GM19463 (cell line): Measurements from ENCODE around the gene CCDC74B.
A peak's percentile ranks its signal among the peaks of the same experiment; 100 is the strongest.
"Not testable (repeated sequence)": the region's sequence is repeated elsewhere in the genome, so short reads cannot be mapped to it uniquely, and the experiment has no call there.

Experiments used
- ATAC-seq: cut with Tn5 transposase; IDR thresholded peaks from one replicate; pipeline ENCODE4 v1.9.1; 2021; ENCODE audit warnings: mild to moderate bottlenecking, moderate library complexity; ENCODE audit not compliant: unreplicated experiment

Gene CCDC74B

DNA sequence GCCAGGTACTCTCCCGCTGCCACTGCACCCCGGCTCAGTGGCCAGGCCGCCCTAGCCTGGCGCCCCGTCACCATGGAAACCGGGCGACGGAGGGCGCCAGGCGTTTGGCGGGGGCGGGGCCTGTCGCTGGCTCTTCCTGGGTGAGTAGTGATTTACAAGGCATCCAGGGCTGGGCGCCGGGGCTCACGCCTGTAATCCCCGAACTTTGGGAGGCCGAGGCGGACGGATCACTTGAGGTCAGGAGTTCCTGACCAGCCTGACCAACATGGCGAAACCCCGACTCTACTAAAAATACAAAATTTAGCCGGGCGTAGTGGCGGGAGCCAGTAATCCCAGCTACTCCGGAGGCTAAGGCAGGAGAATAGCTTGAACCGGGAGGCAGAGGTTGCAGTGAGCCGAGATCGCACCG, at the start of gene CCDC74B:
Gene CCDC74B (minus strand): TSS at position 107 of the 409 bp plus-strand sequence. CDS start 116 bp downstream, outside the sequence.
- peak; percentile 96 for ATAC-seq

DNA sequence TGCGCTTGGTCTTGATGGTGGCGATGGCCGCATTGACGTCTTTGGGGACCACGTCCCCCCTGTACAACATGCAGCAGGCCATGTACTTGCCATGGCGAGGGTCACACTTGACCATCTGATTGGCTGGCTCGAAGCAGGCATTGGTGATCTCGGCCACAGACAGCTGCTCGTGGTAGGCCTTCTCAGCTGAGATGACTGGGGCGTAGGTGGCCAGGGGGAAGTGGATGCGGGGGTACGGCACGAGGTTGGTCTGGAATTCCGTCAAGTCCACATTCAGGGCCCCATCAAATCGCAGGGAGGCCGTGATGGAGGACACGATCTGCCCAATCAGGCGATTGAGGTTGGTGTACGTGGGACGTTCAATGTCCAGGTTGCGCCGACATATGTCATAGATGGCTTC, 48.9 kb upstream of the CCDC74B start:
- ATAC-seq: not testable (repeated sequence)

DNA sequence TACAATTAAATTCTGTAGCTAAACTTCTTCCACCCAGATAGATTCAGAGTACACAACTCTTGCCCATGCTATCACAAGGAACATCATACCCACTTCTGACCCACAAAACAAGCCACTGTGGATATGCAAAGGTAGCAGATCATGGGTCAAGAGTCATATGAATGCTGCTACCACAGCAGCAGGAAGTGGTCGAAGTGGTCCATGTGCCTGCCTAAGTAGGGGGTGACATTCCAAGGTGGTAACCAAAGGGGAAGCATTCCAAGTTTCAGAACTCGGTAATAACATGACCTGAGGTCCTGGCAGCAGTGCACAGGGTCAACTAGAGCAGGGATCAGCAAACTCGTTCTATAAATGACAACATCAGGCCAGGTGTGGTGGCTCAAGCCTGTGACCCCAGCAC, 47.5 kb upstream of the CCDC74B start:
- ATAC-seq: not testable (repeated sequence)

DNA sequence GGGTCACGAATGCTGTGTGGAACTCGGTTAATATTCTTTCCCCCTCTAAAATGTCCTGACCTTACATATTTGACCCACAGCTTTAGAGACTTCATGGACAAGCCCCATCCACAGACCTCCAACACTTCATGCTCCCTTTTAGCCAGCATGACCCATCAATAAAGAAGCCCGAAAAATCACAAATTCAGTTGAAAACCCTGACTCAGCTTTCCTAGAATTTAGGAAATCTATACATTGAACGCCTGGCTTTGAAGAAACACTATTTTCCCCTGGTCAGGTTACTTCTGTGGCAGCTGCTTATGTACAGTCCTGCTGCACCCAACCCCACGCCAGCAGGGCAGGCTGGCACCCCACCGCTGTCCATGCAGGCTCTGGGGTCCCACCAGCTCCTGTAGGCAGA, 46.4 kb upstream of the CCDC74B start:
- not testable (repeated sequence) for ATAC-seq

DNA sequence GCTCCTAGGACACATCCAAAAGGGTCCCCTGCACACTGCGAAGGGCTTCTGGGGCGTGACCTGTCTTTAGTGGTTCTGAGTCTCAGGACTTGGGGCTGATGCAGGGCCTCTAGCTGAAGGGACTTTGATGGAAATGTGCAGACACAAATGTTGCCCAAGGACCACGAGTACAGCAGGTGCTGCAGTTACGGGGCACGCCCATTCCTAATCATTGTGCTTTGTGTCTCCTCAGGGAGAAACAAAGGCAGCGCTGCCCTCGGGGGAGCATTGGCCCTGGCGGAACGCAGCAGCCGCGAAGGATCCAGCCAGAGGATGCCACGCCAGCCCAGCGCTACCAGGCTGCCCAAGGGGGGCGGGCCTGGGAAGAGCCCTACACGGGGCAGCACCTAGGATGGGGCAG, 45.3 kb upstream of the CCDC74B start:
- ATAC-seq: no peak

DNA sequence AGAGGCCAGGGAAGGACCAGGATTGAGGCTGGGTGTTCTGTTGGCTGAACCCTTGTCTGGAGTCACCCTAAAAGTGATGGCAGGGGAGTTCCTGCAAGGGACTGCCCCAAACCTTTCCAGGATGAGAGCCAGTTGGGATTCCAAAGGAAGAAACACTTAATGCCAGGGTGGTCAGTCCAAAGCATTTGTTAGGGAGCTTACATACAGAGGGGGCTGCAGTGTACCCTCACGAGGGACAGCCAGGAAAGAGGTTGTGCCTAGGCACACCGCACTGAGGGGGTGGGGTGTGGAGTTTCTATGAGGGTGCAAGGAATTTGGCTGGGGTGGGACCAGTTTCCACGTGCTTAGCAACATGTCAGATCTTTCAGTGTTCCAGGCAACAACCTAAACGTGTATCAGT, 44.0 kb upstream of the CCDC74B start:
- ATAC-seq: not testable (repeated sequence)

DNA sequence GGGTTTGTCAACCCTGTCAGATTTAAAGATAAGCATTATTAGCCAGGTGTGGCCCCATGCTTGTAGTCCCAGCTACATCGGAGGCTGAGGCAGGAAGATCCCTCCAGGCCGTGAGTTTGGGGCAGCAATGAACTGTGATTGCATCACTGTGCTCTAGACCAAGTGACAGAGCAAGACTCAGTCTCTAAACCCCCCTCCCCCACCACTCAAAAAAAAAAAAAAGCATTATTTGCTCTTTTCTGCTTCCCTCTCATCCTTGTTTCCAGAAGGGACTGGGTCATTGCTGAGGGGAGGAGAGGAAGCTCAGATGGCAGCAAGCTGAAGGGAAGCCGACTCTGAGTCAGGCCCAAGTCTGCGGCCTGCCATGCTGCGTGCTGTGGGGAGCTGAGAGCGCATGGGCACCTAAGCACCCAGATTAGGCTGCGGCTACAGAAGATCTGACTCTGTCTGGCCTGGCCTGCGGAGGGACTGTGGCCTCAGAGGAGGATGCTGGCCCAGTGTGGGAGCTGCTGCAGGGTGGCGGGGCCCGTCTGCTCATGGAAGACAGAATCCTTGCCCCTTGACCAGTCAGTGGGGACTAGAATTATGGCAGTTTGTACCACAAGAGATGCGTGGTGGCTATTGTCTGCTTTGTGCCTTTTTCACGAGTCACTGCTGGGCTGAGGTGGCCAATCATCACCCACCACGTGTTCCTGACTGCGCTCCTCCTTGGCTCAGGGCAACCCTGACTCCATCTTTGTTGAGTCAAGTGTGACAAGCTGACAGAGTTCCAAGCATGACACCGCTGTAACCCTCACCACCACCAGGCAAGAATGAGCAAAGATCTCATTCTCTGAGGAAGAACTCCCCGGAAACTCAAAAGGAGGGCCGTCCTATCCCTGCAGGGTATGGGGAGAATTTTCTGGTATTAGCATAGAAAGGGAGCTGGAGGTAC, 43.2 kb upstream of the CCDC74B start:
- not testable (repeated sequence) for ATAC-seq

DNA sequence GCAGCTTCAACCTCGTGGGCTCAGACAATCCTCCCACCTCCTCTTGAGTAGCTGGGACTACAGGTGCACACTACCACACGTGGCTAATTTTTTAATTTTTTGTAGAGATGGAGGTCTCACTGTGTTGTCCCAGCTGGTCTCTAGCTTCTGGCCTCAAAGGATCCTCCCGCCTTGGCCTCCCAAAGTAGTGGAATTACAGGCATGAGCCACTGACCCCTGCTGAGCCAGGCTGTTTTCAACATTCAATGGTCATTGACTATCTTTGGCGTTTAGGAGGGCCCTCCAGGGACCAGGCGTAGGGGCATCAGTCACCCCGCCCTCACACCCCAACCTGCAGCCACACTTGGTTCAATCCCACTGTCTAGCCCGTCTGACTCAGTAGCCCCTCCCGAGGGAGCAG, 42.4 kb upstream of the CCDC74B start:
- no peak for ATAC-seq

DNA sequence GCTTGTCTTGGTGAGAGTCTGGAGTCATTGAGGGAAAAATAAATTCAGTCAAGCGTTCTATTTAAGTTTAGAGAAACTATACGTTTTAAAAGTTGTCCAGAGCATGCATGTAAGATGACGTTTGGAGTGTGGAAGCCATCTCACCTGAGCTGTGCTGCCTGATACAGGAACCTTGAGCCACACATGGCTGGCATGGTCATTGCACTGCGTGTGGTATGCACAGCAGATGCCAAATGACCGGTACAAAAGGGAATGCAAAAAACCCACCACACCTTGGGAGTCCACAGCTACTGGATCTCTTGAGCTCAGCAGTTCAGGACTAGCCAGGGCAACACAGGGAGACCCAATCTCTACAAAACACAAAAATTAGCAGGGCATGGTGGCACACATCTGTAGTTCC, 41.5 kb upstream of the CCDC74B start:
- no peak for ATAC-seq

DNA sequence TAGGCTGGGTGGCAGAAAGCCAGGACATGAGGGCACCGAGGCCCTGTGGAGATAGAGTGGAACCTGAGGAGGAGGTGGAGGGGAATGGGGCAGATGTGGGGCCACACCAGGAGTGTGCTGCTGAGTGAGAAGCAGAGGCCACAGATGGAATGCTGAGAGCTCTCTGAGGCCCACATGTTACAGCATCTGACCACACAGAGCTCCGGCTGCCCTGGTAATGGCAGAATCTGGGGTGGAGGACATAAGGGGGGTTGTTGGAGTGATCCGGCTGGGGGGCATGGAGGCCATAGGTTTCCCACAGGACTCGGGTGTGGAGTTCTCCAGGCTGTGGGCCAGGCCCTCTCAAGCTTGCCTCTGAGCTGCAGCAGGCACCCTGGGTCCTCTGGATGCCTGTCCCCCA, 41.0 kb upstream of the CCDC74B start:
- no peak for ATAC-seq

DNA sequence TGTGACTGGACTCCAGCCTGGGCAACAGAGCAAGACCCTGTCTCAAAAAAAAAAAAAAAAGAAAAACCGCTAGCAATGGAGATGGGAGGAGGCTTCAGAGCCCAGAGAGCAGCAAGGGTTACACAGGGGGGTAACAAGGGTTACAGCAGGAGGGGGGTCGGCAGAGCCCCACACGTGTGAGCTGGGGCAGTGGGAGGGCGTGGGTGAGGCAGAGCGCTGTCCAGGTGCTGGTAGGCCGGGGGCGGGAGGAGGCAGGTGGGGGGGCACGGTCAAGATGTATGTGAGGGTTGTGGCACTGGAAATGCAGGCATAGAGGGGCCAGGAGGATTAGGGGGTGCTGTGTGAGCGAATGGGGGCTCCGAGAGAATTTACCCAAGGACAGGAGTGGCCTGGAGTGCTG, 40.5 kb upstream of the CCDC74B start:
- no peak for ATAC-seq

DNA sequence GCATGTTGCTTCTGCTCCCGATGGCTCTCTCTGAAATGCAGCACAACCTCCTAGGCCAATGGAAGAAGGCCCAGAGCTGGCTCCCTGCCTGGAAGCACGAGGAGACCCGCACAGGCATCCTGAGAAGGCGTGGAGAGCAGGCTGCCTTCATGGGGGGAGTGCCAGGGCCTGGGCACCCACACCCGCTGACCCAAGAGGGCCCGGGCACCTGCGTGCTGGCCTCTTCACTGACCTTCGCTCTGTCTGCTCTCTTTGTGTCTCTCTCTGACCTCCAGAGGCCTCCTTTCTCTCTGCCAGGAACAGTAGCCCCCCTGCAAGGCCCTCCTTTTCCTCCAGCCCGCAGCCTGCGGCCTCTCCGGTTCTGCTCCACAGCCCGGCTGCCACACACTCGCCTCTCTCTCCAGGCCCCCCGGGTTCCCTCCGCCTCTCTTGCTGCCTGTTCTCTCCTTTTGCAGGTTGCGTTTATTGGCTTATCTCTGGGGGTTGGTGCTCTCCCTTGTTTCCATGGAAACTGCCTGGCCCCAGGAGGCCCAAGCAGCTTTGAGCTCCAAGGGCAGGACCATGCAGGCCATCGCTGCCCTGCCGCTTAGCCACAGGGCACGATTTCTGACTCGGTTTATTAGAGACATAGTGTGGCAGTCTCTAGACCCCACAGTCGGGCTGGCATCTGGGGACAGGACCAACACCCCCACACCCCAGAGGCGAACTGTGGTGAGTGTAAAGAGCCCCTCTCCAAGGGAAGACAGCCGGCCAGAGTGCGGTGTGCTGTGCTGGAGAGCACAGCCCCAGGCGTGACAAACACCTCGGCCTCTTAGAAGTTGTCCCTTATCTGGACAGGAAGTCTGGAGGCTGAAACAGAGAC, 38.8 kb upstream of the CCDC74B start:
- ATAC-seq: no peak

DNA sequence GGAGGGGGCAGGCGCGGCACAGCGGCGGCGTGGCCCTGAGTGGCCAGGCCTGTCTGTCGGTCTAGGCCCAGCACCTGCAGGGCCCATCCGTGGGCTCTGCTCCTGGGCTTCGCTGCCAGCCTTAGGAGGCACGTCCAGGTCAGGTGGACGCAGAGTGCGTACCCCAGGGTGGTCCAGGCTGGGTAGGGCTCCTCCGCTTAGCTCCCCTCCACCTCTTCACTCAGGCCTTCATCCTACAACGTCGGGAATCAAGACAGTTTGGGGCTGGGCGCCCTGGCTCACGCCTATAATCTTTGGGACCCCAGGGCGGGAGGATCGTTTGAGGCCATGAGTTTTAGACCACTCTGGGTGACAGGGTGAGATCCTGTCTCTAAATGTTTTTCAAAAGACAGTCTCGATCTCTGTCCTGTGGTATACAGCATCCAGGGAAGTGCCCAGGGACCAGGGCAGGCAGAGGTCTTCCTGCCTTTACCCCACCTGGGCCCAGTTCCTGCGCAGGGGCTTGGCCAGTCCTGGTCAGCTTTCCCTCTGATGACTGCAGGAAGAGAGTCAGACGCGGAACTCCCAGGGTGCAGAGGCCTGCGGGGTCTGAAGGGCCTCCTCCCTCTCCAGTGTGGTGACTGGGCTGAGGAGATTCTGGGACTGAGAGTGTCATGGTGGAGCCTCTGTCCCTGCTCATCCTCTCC, 38.1 kb upstream of the CCDC74B start:
- ATAC-seq: peak; percentile 8

DNA sequence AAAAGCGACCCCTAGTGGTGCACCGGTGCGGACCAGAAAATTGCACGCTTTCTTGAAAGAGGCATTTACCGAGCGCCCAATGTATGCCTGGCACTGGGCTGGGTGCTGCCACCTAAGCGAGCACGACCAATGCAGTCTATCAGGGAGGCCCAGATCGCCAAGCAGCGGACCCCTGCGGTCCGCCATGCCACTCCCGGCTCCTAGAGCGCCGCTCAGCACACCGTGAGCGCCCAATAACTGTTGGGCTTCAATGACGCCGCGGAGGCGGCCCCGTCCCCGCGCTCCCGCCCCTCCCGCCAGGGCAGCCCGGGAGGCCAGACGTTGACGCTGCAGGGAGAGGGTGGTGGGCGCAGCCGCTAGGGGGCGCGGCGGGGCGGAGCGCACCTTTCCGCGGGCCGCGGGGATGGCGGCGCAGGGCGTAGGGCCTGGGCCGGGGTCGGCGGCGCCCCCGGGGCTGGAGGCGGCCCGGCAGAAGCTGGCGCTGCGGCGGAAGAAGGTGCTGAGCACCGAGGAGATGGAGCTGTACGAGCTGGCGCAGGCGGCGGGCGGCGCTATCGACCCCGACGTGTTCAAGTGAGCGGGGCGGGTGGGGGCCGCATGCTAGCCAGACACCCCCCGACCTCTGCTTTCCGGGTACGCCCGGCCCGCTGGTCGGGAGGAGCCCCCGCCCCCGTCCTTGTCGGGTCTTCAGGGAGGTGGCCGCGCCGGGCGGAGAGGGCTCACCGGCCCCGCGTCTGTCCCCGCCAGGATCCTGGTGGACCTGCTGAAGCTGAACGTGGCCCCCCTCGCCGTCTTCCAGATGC, 37.2 kb upstream of the CCDC74B start, which contains the start of gene MZT2B:
Gene MZT2B (plus strand): TSS at position 383 of the 803 bp plus-strand sequence. CDS start 21 bp downstream, at position 404.
- ATAC-seq: peak; percentile 81

DNA sequence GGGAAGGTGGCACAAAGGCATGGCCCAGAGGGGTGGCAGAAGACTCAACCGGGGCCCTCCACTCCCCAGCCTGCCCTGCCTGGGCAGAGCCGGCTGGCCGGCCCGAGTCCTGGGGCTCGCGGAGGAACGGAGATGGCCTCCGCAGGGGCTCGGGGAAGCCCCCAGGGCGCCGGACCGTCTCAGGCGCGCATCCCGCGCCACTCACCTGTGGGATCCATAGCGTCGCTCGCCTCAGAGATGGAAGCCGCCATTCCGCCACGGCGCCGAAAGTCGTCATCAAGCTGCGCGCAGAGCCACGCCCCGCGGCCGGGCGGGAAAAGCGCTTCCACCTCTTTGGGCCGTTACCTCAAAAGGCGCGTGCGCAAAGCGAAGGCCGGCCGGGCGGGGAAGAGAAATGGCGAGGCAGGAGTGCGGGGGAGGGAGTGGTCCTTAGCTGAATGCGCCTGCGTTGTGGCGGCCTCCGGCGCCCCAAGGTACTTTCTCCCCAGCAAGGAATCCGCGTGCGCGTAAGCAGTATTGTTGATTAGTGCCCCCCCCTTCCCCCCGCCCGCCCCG, 36.5 kb upstream of the CCDC74B start, which contains the start of gene SMPD4:
Gene SMPD4 (minus strand): TSS at position 278 of the 555 bp plus-strand sequence. CDS start 5,010 bp downstream, outside the sequence.
- ATAC-seq: peak; percentile 53

DNA sequence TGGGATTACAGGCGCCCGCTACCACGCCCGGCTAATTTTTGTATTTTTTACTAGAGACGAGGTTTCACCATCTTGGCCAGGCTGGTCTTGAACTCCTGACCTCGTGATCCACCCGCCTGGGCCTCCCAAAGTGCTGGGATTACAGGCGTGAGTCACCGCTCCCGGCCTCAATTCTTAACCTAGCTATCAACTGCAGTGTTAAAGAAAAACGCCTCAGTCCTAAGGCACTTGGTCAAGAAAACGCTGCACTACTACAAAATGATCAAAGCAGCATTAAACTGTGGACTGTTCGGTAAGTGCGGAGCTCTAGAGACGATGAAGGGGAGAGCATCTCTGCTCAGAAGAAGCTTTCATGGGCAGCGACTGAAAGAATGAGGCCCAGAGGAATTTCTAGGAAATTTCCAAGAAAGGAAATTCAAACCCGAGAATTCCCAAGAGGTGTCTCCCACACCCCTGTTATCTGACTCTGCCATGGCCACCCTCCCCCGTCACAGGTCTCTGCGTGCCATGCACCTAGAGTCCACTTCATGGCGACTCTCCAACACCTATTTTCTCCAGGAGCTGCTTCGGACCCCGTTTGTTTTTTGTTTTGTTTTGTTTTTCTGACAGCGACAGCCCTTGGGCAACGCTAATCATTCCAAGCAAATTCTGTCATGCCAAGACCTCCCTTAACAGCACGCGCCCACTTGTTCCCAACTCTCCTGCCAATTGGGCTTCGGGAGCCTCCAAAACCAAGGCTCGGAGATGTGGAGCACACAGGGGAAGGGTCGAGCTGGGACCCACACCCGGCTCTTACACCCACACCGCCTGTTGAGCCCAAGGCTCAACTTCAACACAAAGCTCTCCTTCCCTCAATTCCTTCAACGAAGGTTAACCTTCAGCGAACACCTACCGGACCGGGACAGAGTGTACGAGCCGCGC, 35.8 kb upstream of the CCDC74B start:
- ATAC-seq: not testable (repeated sequence)

DNA sequence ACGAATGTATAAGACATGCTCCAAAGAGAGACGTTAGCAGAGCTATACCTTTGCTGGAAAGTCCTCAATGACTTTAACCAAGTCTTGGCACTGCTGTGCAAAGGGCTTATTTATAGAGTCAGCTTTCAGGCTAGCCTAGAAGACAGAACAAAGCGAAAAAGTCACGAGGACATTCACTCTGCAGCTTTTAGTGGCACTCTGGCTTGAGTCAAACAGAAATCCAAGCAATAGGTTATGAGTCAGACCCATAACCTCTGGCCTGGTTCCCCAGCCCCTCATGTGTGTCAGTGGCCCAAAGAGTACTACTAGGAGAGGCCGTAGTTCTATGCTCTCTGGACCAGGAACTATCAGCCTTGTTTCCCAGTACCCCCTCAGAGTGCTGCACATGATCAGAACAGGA, 30.0 kb upstream of the CCDC74B start:
- peak; percentile 62 for ATAC-seq

DNA sequence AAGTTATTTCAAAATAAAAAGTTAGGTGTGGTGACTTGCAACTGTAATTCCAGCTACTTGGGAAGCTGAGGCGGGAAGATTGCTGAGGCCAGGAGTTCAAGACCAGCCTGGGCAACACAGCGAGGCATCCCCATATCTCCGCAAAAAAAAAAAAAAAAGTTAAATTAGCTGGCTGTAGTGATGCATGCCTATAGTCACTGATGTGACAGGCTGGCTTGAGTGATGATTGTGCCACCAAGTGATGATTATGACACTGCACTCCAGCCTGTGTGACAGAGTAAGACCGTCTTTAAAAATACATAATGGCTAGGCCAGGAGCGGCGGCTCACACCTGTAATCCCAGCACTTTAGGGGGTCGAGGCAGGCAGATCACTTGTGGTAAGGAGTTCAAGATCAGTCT, 25.0 kb upstream of the CCDC74B start:
- no peak for ATAC-seq

DNA sequence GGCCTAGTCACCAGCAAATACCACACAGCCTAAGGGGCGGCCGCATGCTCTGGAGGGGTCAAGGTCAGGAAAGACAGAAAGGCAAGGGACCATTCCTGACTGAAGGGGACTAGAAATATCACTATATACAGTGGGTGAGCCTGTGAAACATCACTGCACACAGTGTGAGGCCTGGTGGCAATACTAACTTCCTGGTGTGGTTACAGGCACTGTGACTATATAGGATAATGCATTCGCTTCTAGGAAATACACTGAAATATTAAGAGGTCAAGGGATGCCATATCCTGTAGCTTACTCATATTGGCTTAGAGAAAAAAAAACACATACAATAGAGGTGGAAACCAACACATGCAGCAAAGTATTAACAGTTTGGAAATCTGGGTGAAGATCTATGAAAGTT, 24.3 kb upstream of the CCDC74B start:
- not testable (repeated sequence) for ATAC-seq
